Gastroesophageal sphincter (tissue), 3 donors: Measurements from ENCODE around the gene CDCP2.

ENCODE experiments used
- POLR2A ChIP-seq, 2 donors: fragments of 450-650 bp; IDR thresholded peaks; one replicate each; pipeline ENCODE4 v1.6.1; 2017; ENCODE audit warnings: antibody characterized with exemption in 2 of 2, mild to moderate bottlenecking in 2 of 2, moderate library complexity in 1 of 2
- POLR2AphosphoS5 ChIP-seq: sonication (generic); formaldehyde crosslinking; IDR thresholded peaks from one replicate; pipeline ENCODE4 v1.6.1; 2017; ENCODE audit warnings: antibody characterized with exemption
- TF ChIP-seq, protein P1 (sequence below), 4 experiments: fragments of 200-600 bp in 2 of 4; fragments of 450-650 bp in 2 of 4; sonication (generic) in 1 of 4; IDR thresholded peaks; one replicate each; pipeline ENCODE4 v1.5.1; 2017 to 2019; ENCODE audit warnings: antibody characterized with exemption in 4 of 4, mild to moderate bottlenecking in 2 of 4, moderate library complexity in 2 of 4

DNA sequence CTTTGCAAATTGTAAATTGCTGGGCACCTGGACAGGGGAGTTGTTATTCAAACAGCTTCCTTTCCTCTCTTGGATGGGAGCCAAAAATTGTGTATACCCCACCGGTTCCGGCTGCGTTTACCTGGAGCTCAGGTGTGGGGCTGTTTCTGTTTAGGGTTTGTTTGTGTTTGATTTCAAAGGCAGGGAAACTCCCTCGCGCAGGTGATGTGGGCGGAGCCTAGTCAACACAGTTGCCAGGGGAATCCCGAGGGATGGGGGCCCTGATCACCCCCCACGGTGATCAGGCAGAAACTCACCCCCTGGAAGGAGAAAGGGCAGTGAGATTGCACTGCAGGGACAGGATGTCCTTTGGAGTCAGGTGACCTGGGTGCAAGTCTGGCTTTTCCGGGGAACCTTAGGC lies 28.3 kb downstream of the CDCP2 start:
- TF ChIP-seq, protein P1, sequence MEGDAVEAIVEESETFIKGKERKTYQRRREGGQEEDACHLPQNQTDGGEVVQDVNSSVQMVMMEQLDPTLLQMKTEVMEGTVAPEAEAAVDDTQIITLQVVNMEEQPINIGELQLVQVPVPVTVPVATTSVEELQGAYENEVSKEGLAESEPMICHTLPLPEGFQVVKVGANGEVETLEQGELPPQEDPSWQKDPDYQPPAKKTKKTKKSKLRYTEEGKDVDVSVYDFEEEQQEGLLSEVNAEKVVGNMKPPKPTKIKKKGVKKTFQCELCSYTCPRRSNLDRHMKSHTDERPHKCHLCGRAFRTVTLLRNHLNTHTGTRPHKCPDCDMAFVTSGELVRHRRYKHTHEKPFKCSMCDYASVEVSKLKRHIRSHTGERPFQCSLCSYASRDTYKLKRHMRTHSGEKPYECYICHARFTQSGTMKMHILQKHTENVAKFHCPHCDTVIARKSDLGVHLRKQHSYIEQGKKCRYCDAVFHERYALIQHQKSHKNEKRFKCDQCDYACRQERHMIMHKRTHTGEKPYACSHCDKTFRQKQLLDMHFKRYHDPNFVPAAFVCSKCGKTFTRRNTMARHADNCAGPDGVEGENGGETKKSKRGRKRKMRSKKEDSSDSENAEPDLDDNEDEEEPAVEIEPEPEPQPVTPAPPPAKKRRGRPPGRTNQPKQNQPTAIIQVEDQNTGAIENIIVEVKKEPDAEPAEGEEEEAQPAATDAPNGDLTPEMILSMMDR (IDR thresholded peaks at IDR 0.05): no peak
- TF ChIP-seq POLR2A (IDR thresholded peaks at IDR 0.05) (no peak), POLR2AphosphoS5 (no peak)
